A549 (cell line): ENCODE results near the gene EYA2.

Experiments
- BCL3 ChIP-seq: fragments of >200 bp; sonication (Bioruptor Twin); formaldehyde crosslinking; IDR thresholded peaks from 3 replicates; pipeline ENCODE4 v1.6.1; 2016
- BHLHE40 ChIP-seq: IDR thresholded peaks from 2 replicates; pipeline ENCODE4 v1.6.1; 2012; ENCODE audit warnings: low read depth, low read length, inconsistent platforms
- CEBPB ChIP-seq, 2 experiments: fragments of >200 bp in 1 of 2; sonication (Bioruptor Twin) in 1 of 2; formaldehyde crosslinking in 1 of 2; IDR thresholded peaks; 2 replicates each; pipeline ENCODE4 v1.6.1; 2012 to 2016
- CTCF ChIP-seq: fragments of >200 bp; sonication (Bioruptor Twin); formaldehyde crosslinking; IDR thresholded peaks from 3 replicates; pipeline ENCODE4 v1.5.1; 2016
- ELK1 ChIP-seq: fragments of 150-350 bp; IDR thresholded peaks from 2 replicates; pipeline ENCODE4 v1.6.1; 2014; ENCODE audit warnings: low read depth, mild to moderate bottlenecking, low read length
- JUN ChIP-seq, 2 experiments: fragments of >200 bp; sonication (Bioruptor Twin); formaldehyde crosslinking; IDR thresholded peaks; 2 replicates in 1 of 2; 3 replicates in 1 of 2; pipeline ENCODE4 v1.6.1; 2016 to 2017
- MAZ ChIP-seq: fragments of 150-350 bp; IDR thresholded peaks from 2 replicates; pipeline ENCODE4 v1.6.1; 2014; ENCODE audit warnings: antibody characterized with exemption, low read depth, low read length, borderline replicate concordance
- MYC ChIP-seq: IDR thresholded peaks from 2 replicates; pipeline ENCODE4 v1.6.1; 2012; ENCODE audit warnings: mild to moderate bottlenecking, inconsistent platforms, low read length, improper control_type of control experiment, borderline replicate concordance
- NR3C1 ChIP-seq: fragments of >200 bp; sonication (Bioruptor Twin); formaldehyde crosslinking; IDR thresholded peaks from 3 replicates; pipeline ENCODE4 v1.6.1; 2017
- POLR2A ChIP-seq: IDR thresholded peaks from 2 replicates; pipeline ENCODE4 v1.6.1; 2012; ENCODE audit warnings: mild to moderate bottlenecking, low read length
- POLR2AphosphoS2 ChIP-seq: conservative IDR thresholded peaks from 2 replicates; pipeline ENCODE4 v1.6.1; 2012; ENCODE audit warnings: low read length, improper control_type of control experiment, inconsistent platforms
- RAD21 ChIP-seq, 2 experiments: fragments of >200 bp in 1 of 2; sonication (Bioruptor Twin) in 1 of 2; formaldehyde crosslinking in 1 of 2; IDR thresholded peaks in 1 of 2; conservative IDR thresholded peaks in 1 of 2; 2 replicates in 1 of 2; 3 replicates in 1 of 2; pipeline ENCODE4 v1.6.1; 2012 to 2018; ENCODE audit warnings: inconsistent platforms in 1 of 2
- RFX5 ChIP-seq: fragments of 450-650 bp; IDR thresholded peaks from 2 replicates; pipeline ENCODE4 v1.7.1; 2014; ENCODE audit warnings: antibody characterized with exemption, mild to moderate bottlenecking, moderate library complexity
- USF2 ChIP-seq: fragments of 450-650 bp; IDR thresholded peaks from 2 replicates; pipeline ENCODE4 v1.6.1; 2014; ENCODE audit warnings: antibody characterized with exemption

GRCh38 chr20:47159166-47159565 lies 264.5 kb downstream of the EYA2 start:
- no peak for TF ChIP-seq CTCF
- TF ChIP-seq ELK1, result no peak
- TF ChIP-seq CEBPB (IDR thresholded peaks at IDR 0.05), result no peak
- TF ChIP-seq POLR2AphosphoS2, result no peak
- no peak for TF ChIP-seq MAZ
- TF ChIP-seq RAD21 (conservative IDR thresholded peaks at IDR 0.05 in 1 of 2, IDR thresholded peaks at IDR 0.05 in 1 of 2), result no peak
- TF ChIP-seq NR3C1, result no peak
- TF ChIP-seq POLR2A, result no peak
- TF ChIP-seq MYC, result no peak
- no peak for TF ChIP-seq USF2
- no peak for TF ChIP-seq JUN (IDR thresholded peaks at IDR 0.05)
- TF ChIP-seq BCL3, result no peak
- TF ChIP-seq RFX5, result no peak
- TF ChIP-seq BHLHE40, result no peak
